Fibroblast of pulmonary artery (primary cell): ENCODE data around the gene SIRT7.

Experiments
- DNase-seq: peaks from one replicate; pipeline ENCODE4 v3.0.0-alpha.2; 2010; ENCODE audit warnings: low read depth
- H3K4me3 ChIP-seq: replicated peaks from 2 replicates; pipeline ENCODE4 v1.5.1; 2011; ENCODE audit warnings: low read depth, mild to moderate bottlenecking, control low read depth, low read length, moderate library complexity
- TF ChIP-seq, protein P1 (sequence below): IDR thresholded peaks from 2 replicates; pipeline ENCODE4 v1.5.1; 2011; ENCODE audit warnings: mild to moderate bottlenecking, control low read depth, low read length, inconsistent platforms; ENCODE audit errors: missing control alignments

The SIRT7 gene

DNA sequence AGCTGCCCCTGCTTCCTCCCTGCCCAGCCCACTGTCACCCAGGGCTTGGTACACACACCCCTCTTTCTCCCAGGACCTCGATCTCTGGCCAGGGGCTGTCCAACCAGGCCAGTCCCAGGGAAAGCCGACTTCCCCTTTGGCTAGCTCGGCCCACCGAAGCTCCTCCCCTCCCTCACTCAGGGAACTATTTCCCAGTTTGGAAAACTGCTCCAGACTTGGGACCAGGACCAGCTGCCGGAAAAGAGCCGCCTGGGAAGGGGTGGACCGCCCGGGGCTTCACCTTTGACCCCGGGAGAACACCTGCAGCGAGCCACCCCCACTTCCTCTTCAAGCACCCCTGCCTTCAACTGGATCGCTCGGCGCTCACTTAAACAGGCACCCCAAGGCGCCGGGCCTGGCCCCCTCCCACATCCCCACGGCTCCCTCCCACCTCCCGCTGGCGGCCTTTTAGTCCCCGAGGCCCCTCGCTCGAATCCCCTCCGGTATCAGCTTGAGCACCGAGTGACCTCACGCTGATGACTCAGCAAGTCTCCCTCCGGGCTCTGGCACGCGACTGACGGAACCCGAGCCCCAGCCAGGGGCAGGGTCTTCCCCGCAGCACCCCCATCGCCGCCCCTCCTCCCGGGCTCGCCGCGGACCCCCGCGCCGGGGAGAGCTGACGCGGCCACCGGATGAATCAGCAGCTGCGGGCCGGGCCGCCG, 8.6 kb upstream of the SIRT7 start:
- TF ChIP-seq, protein P1, sequence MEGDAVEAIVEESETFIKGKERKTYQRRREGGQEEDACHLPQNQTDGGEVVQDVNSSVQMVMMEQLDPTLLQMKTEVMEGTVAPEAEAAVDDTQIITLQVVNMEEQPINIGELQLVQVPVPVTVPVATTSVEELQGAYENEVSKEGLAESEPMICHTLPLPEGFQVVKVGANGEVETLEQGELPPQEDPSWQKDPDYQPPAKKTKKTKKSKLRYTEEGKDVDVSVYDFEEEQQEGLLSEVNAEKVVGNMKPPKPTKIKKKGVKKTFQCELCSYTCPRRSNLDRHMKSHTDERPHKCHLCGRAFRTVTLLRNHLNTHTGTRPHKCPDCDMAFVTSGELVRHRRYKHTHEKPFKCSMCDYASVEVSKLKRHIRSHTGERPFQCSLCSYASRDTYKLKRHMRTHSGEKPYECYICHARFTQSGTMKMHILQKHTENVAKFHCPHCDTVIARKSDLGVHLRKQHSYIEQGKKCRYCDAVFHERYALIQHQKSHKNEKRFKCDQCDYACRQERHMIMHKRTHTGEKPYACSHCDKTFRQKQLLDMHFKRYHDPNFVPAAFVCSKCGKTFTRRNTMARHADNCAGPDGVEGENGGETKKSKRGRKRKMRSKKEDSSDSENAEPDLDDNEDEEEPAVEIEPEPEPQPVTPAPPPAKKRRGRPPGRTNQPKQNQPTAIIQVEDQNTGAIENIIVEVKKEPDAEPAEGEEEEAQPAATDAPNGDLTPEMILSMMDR: no peak
- peak; percentile 85 for DNase-seq
- H3K4me3 ChIP-seq: peak overlapping the region; percentile 85

DNA sequence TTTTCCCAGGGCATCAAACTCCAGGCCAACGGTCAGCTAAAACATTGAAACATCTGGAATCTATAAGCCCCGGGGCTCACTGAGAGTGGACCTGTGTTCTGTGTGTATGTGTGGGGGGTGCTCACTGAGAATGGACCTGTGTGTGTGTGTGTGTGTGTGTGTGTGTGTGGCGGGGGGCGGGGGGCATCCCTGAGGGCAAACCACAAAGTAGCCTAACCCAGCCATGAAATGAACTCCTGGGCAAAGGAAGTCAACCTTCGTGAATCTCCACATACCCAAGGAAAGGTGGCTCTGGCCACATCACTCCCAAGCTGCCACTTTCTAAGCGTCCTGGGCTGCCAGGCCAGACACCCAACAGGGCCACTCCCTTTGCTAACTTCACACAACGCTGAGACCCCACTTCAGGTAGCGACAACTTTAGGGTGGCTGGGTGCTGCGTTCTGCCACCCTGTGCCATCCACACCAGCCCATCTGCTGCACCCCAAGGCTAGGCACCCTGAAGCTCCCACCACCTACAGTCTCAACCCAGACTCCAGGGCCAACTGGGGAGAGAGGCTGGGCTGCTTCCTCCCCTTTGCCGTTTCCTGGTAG, 8.0 kb upstream of the SIRT7 start:
- DNase-seq: no peak
- TF ChIP-seq, protein P1: no peak
- peak overlapping the region; percentile 85 for H3K4me3 ChIP-seq

DNA sequence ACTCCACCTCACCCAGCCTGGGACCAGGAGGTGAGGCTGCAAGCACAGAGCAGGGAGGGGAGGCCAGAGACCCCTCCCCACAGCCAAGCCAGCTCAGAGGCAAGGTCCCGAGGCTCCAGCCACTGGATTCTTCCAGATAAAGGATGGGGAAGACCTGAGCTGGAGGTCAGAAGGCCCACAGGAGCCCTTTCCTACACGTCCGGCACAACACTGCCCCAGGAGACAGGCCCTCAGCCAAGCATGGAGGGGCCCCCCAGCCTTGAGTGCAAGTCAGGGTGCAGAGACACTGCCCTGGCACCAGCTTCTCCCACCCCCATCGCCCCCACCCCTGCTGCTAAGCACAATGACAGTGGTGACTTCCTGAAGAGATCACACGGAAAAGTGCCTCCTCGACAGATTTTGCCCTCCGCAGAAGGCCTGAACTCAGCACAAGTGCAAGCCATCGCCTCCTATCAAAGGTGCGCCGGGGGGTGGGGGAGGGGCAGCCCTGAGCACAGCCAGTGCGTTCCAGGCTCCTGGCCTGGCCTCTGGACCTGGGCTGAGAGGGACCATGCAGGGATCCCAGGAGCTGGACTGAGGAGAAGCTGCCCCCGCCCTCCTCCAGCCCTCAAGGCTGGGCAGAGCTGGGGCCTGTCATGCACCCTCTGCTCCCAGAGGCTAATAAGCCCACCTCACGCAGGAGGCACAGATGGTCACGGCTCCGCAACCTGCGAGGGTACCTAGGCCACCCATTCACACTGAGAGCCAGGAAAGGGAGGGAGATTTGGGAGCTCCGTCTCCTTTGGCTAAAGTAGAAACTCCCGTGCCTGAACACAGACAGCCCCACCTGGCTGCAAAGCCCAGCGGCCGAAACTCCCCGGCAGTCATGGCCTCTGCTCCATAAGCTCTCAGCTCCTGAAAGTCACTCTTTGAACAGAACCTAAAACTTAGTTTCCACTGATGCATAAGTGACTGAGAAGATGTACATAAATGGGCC, 6.9 kb upstream of the SIRT7 start:
- no peak for DNase-seq
- TF ChIP-seq, protein P1: no peak
- no peak overlapping the region for H3K4me3 ChIP-seq

DNA sequence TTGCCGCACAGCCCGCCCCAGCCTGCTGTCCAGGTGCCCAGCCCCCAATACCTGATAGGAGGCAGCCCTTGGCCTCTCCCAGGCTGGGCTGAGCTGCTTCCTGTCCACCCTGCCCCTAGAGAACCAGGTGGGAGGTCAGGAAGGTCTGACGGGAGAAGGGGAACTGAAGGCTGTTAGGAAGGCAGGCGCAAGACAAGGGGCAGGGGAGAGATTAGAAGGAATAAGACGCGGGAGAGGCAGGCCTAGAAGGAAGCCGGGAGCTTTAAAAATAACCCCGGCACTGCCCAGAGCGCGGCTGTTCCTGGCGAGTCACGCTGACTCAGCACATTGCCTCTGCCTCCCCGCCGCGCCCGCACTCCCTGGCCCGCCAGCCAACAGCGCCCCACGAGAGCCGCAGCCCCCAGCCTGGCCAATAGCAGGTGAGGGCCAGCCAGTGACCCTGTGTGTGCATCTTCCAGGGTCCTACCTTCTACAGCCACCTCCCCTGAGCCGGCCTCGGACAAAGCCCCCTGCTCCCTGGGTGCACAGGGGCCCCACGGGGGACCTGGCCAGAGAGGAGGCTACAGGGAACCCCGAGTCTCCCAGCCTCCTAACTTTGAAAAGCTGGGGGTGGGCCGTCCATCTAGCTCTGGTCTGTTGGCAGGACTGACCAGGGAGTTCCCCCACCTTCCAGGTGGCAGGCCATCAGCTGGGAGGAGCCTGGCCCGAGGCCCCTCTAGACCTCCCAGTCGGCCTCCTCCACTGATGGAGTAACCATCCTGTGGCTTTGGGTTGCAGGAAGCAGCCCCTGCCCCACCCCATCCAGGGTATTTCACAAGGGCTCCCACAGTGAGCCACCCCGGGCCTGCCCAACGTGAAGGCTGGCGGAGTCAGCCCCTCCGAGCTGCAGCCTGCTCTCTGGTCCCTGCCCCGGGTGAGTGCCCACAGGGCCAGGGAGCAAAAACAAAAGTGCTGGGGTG, 5.6 kb upstream of the SIRT7 start:
- peak overlapping the region; percentile 52 for H3K4me3 ChIP-seq
- DNase-seq: peak; percentile 85
- TF ChIP-seq, protein P1: no peak

DNA sequence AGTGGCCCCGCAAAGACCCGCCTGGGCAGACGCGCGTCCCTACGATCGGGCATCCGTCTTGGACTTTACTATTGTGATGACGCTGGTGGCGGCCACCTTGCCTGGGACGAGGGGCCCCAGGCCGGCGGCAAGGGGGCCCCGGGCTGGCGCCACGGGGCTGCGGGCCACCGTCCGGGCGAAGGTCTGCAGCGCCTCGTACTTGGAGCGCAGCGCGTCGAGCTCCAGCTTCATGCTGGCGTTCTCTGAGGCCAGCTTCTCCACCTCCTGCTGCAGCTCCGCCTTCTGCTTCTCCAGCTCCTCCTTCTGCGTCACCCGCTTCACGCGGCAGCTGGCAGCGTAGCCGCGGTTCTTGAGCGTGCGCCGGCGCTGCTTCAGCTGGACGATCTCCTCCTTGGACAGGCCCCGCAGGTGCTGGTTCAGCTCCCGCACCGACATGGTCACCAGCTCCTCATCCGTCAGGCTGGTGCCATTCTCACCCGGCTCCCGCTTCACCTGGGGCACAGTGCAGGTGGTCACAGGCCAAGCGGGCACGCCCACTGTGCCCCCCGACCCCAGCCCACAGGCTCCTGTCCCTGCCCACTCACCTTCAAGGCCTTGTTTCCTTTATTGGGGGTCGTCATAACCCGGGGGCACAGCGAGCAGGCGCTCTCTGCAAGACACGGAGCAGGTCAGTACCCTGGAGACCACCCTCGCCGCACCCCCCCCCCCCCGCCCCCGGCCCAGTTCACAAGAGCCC, 4.8 kb upstream of the SIRT7 start:
- TF ChIP-seq, protein P1: no peak
- H3K4me3 ChIP-seq: peak overlapping the region; percentile 52
- DNase-seq: no peak
